ENCODE measurements around the gene ASIC3.

ASIC3 gene

DNA sequence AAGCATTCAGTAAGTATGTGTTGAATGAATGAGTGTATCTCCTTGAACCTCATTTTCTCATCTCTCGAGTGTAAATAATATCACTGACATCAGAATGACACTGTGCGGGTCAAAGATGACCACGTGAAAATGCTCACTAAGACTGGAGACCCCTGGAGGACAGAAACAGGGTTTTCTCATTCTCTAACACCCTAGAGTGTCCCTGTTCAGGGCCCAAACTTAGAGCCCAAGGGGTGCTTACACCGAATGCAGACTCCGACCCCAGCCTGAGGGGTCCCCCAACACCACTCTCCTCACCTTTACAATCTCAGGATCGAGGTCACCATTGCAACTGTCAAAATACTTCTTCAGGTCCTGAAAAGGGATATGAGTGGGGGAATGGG is 7.9 kb downstream of the ASIC3 start:
- DNase-seq (ENCODE audit: low spot score) = no peak
- in situ Hi-C loops (cut with MboI; ENCODE audit: low sequenced_read_pairs, unreplicated experiment) = no loop called here
- TF ChIP-seq, protein P1, sequence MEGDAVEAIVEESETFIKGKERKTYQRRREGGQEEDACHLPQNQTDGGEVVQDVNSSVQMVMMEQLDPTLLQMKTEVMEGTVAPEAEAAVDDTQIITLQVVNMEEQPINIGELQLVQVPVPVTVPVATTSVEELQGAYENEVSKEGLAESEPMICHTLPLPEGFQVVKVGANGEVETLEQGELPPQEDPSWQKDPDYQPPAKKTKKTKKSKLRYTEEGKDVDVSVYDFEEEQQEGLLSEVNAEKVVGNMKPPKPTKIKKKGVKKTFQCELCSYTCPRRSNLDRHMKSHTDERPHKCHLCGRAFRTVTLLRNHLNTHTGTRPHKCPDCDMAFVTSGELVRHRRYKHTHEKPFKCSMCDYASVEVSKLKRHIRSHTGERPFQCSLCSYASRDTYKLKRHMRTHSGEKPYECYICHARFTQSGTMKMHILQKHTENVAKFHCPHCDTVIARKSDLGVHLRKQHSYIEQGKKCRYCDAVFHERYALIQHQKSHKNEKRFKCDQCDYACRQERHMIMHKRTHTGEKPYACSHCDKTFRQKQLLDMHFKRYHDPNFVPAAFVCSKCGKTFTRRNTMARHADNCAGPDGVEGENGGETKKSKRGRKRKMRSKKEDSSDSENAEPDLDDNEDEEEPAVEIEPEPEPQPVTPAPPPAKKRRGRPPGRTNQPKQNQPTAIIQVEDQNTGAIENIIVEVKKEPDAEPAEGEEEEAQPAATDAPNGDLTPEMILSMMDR (IDR thresholded peaks at IDR 0.05; ENCODE audit: borderline replicate concordance, control extremely low read depth, extremely low read depth, insufficient read depth, missing control alignments) = no peak

DNA sequence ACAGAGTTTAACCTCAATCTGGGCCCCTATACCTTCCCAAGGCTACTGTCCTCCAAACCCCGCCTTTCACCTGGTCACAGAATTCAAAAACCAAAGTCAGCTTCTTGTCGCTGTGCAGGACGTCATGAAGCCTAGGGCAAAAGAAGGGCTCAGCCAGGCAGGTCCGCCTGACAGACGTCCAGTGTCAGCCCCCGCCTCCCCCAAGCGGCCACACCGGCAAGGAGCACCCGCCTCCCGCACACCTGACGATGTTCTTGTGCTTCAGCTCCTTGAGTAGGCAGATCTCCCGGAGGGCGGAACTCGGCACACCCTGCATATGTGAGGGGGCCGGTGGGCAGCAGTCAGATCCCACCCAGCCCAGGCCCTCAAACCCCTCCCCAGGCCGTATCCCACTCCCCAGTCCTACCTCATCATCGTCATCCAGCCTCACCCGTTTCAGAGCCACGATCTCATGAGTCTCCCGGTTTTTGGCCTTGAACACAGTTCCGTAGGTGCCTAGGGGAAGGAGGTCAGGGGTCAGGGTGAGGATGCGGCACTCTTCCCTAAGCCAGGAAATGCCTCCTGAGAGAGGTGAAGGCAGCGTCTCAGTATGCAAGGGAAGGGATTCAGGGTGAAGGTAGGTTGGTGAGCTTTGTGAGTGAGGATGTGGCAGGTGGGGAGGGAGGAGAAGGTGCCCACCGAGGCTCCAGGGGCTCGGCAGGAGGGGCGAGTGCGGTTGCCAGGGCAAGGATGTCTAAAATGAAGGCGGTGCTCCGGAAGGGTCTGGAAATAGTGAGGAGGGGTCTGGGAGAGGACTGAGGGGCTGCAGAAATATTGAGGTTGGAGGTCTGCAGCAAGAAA is 8.6 kb downstream of the ASIC3 start:
- in situ Hi-C loops (cut with MboI; ENCODE audit: low sequenced_read_pairs, unreplicated experiment) = no loop called here
- TF ChIP-seq, protein P1 (IDR thresholded peaks at IDR 0.05; ENCODE audit: borderline replicate concordance, control extremely low read depth, extremely low read depth, insufficient read depth, missing control alignments) = no peak
- DNase-seq (ENCODE audit: low spot score) = no peak

DNA sequence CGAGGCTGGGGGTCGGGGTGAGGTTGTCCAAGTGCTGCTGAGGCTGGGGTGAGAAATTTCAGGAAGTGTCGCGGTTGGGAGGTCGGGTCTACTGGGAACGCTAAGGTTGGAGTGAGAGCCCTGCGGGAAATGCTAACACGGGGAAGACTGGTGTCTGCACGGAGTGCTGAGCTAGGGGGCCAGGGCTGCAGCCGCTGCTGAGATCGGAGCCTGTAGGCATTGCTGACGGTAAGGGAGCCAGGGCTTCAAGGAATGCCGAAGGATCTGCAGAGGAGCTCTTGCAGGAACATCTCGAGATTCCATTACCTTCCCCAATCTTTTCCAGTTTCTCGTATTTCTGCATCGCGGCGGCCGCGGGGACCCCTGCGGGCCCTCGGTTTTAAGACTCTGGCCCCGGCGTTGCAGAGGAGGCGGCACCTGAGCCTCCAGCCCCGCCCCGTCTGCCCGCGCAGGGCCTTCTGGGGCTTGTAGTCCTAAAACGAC is 9.2 kb downstream of the ASIC3 start, which contains the start of gene CDK5:
CDK5 (minus strand) TSS at position 392 of the 483 bp plus-strand sequence; CDS start at position 343, 49 bp downstream.
- DNase-seq (ENCODE audit: low spot score) = no peak
- in situ Hi-C loops (cut with MboI; ENCODE audit: low sequenced_read_pairs, unreplicated experiment) = no loop called here
- TF ChIP-seq, protein P1 (IDR thresholded peaks at IDR 0.05; ENCODE audit: borderline replicate concordance, control extremely low read depth, extremely low read depth, insufficient read depth, missing control alignments) = no peak

DNA sequence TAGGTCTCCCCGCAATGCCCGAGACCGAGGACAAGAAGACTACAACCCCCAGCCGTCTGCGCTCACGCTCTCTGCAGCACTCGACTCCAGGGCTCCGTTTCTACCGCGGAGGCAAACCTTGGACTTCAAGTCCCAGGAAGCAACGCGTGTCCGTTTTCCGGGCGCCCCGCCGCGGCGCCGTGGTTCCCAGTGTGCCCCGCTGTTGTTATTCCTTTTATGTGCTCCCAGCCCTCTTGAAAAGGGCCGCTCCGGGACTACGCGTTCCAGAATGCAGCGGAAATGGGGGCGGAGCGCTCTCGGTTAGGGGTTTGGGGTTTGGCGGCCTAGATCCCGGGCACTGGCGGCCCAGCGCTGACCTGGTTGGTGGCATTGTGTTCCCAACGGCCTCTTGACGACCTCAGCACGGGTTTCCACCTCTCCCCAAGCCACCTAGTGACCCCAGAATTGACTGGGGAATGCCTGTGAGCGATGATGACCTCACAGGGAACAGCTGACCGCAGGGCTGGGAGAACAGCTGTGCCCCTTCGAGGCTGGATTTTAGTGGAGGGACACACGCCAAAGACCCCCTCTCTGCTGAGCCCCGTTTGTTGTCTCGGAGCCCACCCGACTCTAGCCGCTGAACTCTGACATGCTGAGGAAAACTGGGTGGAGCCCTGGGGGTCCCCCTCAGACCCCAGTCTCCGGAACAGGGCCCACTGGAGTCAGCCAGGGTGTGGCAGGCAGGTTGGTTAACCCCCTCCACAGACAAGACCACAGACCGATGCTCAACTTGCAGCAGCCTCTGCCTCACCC is 9.9 kb downstream of the ASIC3 start:
- TF ChIP-seq, protein P1 (IDR thresholded peaks at IDR 0.05; ENCODE audit: borderline replicate concordance, control extremely low read depth, extremely low read depth, insufficient read depth, missing control alignments) = no peak
- in situ Hi-C loops (cut with MboI; ENCODE audit: low sequenced_read_pairs, unreplicated experiment) = no loop called here
- DNase-seq (ENCODE audit: low spot score) = peak; percentile 100

DNA sequence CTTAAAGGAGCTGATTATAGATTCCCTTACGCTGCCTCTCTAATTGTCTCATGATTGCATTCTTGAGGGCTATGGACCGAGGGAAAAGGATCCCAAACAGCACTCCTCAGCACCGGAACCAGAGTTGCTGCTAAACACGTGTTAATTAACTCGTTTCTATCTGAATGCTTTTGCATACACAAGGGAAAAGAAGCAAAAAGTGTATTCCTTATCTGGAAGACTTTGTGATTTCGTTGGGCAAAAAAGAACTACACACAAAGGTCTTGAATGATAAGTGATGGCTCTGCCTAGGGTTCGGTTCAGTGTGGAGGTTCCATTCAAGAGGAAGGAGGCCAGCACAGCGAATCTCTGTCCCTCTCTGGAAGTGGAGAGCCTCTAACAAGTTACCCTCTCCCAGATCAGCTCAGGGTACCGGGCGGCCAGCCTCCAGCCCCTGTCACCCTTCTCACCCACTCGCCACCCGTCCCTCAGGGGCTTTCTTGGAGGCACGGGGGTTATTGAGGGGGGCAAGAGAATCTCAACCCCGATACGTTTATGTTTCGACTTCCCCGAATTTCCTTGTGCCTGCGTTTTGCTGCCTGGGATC is 10.5 kb downstream of the ASIC3 start:
- DNase-seq (ENCODE audit: low spot score) = peak; percentile 58
- TF ChIP-seq, protein P1 (IDR thresholded peaks at IDR 0.05; ENCODE audit: borderline replicate concordance, control extremely low read depth, extremely low read depth, insufficient read depth, missing control alignments) = no peak
- in situ Hi-C loops (cut with MboI; ENCODE audit: low sequenced_read_pairs, unreplicated experiment) = no loop called here

Data from GM13976 (cell line).